Ovary (tissue), 3 donors: ENCODE measurements around the gene ZNF500.

ENCODE experiments used
- CTCF ChIP-seq, 3 donors: fragments of 450-650 bp in 2 of 3; fragments of 200-600 bp in 1 of 3; IDR thresholded peaks; one replicate each; pipeline versions ENCODE4 v1.5.1 to v1.8.0; 2016 to 2022; ENCODE audit warnings: antibody characterized with exemption in 3 of 3, mild to moderate bottlenecking in 1 of 3
- POLR2A ChIP-seq: fragments of 450-650 bp; IDR thresholded peaks from one replicate; pipeline ENCODE4 v1.6.1; 2017; ENCODE audit warnings: antibody characterized with exemption, mild to moderate bottlenecking, moderate library complexity
- donor health status: DM: no; HTN: no; CAD: no.

DNA sequence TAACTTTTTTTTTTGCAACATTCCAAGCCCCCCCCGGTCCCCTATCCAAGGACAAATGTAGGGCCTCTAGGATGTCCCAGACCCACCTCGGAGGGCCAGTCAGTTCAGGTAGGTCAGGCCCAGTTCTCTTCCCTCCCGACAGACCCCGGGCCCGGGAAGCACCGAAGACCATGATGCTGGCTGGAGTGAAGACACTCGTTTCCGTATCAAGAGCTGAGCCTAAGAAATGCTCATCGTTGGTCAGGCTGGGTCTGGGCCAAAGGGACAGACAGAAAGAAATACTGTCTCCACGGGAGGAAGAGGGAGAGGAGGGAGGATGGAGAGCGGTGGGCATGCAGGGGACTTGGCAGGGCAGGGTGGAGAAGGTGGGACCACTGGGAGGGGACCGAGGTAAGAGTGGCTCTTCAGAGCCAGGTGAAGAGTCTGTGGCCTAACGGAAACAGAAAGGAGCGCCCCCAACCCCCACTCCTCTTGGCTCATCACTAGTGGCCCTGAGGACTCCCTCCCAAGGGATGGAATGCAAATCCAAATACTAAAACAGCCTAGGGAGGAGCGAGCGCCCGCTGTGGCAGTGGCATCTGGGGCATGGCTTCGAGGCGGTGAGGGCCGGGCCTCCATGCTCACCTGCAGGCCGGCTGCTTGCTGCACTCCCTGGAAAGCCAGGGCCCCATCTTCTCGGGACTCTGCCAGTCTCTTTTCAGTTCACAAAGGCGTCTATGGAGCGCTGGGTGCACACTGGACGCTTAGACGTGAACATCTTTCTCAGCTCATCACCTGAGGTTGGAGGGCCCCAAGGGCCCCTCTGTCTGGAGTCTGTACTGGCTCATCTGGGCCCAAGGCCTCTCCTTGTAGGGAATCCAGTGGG is 37.2 kb upstream of the ZNF500 start:
- TF ChIP-seq POLR2A (no peak), CTCF (IDR thresholded peaks at IDR 0.05) (no peak)
